GM19099 (cell line): ENCODE results near the gene KCTD14.

Experiments used
- POLR2A ChIP-seq: IDR thresholded peaks from 3 replicates; pipeline ENCODE4 v1.6.1; 2011; ENCODE audit warnings: low read depth; ENCODE audit not compliant: insufficient read length; ENCODE audit errors: extremely low read depth

The KCTD14 gene

GRCh38 chr11:78000193-78000592, 22.9 kb downstream of the KCTD14 start:
- TF ChIP-seq POLR2A: no peak

DNA sequence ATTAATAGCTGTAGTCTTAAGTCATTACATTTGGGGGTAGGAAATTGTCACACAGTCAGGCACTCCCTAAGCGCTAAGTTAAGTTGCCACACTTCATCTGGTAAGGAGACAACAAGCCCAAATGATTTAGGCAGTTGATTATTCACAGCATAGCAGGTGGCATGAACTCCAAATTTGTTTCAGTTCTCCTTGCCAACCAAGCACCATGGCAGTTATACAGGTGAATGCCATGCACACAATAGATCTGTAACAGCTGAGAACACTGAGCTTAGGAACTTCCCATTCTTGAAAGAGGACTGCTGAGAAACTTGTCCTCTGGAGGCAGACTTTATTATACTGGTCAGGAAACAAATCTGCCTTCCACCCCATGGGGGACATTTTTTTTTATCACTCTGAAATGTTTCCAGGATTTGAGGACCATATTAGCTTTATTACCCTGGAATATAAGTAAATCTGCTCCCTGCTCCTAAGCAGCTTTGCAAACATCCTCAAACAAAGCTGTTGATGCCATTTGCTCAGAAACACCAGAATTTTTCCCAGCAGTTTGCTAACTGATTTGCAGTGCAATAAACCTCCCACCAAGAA, 23.5 kb downstream of the KCTD14 start:
- no peak for TF ChIP-seq POLR2A

DNA sequence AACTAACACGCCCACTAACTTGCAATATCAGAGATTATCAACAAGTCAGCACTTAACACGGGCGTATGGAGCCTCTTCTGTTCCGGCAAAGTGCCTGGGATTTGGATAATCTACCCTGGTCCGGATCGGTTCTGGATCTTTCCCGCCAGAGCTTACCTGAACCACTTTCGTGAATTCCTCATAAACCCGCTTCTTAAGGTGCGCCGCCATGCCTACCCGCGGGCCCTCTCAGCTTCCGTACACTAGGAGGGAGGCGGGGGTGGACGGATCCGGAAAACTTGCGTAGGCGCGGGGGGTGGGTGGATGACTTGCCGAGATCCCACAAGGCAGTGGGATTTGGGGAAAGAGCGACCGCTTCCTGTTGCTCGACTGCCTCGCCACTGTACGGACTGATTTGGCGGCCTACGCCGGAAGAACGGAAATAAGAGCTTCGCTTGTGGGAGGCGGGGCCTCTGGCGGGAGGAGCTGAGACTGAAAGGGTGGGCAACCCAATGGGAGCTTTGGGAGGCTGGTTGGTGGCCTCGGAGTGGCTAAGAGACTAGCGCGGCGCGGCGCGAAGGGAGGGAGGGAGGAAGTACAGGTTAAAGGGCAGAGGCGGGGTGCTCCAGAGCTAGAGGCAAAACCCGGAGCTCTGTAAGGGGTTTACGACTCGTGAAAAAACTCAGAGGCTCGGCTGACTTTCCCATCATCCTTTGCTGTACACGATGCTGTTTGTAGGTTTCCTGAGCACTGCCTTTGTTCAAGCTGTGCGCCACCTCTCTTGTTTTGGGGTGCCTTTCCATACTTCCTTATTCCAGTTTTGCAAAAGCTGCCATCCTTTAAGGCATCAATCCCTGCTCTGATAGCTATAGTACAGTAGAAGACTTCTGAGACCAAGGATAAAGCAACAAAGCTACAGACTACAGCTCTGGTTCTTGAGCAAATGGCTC, 28.4 kb downstream of the KCTD14 start, which contains the start of gene INTS4:
Gene INTS4, minus strand, starts transcription at position 235 of the 929 bp plus-strand sequence. Its CDS starts 25 bp downstream, at position 210.
- TF ChIP-seq POLR2A: peak; percentile 65

DNA sequence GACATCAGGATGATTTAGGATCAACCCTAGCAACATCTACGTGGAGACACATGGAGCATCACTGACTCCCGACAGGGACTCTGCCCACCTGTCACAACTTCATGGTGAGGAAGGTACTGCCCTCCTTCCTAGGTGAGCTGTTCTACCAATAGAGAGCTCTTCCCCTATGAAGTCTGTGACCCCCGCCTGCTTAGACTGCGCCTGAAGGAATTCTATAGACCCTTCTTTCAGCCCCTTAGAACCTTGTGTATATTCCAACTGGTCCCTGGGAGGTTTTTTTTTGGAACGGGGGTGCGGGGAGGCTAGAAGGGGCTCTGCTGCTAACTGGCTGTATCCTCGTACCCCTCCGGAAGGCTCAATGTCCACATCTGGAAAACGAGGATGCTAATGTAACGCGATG, 29.2 kb downstream of the KCTD14 start:
- TF ChIP-seq POLR2A: no peak

DNA sequence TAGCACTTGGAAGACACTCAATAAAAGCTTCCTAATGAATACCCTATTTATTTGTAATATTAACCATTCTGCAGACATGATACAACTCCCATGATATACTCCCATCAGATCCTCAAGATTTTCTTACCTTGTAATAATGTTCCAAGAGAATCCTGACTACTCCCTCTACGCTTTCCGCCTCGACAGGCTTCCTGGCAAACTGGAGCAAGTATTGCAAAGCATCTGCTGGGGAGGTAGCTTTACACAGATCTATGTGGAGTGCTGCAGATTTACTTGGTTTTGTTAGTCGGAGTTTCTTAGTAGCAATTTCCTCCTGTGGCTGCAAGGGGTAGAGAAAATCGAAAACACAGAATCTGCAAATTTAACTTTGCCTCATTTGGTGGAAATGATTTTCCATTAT, 32.1 kb downstream of the KCTD14 start:
- no peak for TF ChIP-seq POLR2A

- TF ChIP-seq POLR2A: no peak
Measured at GRCh38 chr11:77981346-77981947, 41.6 kb downstream of the KCTD14 start.

DNA sequence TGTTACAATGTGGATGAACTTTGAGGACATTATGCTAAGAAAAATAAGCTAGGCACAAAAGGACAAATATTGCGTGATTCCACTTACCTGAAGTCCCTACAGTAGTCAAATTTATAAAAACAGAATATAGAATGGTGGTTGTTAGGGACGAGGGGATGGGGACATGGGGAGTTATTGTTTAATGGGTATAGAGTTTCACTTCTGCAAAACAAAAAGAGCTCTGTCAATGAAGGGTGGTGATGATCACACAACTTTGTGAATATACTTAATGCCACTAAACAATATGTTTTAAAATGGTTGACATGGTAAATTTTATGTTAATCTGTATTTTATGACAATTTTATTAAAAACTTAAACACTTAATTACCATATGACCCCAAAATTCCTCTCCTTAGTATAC, 54.7 kb downstream of the KCTD14 start:
- no peak for TF ChIP-seq POLR2A

DNA sequence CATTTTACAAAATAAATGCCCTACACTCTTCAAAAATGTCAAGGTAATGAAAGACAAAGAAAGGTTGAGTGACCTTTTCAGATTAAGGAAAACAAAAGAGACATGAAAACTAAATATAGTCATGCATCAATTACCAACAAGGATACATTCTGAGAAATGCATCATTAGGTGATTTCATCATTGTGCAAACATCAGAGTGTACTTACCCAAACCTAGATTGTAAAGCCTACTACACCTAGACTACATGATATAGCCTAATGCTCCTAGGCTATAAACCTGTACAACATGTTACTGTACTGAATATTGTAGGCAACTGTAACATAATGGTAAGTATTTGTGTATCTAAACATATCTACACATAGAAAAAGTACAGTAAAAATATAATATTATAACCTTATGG, 55.3 kb downstream of the KCTD14 start:
- TF ChIP-seq POLR2A: no peak

GRCh38 chr11:77967121-77967520, 56.0 kb downstream of the KCTD14 start:
- no peak for TF ChIP-seq POLR2A

GRCh38 chr11:77966338-77966737, 56.7 kb downstream of the KCTD14 start:
- no peak for TF ChIP-seq POLR2A
